Endothelial cell (in vitro differentiated cells): ENCODE results near the gene MMEL1. TPM values are rescaled to one million over a fixed set of nuclear protein-coding genes. Genes with fewer than 3 reads are reported as not detected.
"Not testable (repeated sequence)": the region's sequence is repeated elsewhere in the genome, so short reads cannot be mapped to it uniquely, and the experiment has no call there.

Experiments
- DNase-seq: peaks from one replicate; pipeline ENCODE4 v3.0.0; 2021; ENCODE audit warnings: low spot score
- H3K27ac Mint-ChIP-seq: one replicate; pipeline ENCODE4 v1.8.0; 2021; ENCODE audit warnings: mixed read lengths, inconsistent platforms; ENCODE audit not compliant: unreplicated experiment
- H3K27me3 Mint-ChIP-seq: one replicate; pipeline ENCODE4 v1.8.0; 2021; ENCODE audit warnings: mild to moderate bottlenecking, moderate library complexity, mixed read lengths, inconsistent platforms; ENCODE audit not compliant: unreplicated experiment
- H3K36me3 Mint-ChIP-seq: one replicate; pipeline ENCODE4 v1.8.0; 2021; ENCODE audit warnings: mild to moderate bottlenecking, low read depth, mixed read lengths, inconsistent platforms; ENCODE audit not compliant: unreplicated experiment
- H3K4me1 Mint-ChIP-seq: one replicate; pipeline ENCODE4 v1.8.0; 2021; ENCODE audit warnings: mild to moderate bottlenecking, mixed read lengths, inconsistent platforms; ENCODE audit not compliant: unreplicated experiment
- H3K4me3 Mint-ChIP-seq: one replicate; pipeline ENCODE4 v1.8.0; 2021; ENCODE audit warnings: mild to moderate bottlenecking, mixed read lengths, inconsistent platforms; ENCODE audit not compliant: unreplicated experiment
- H3K9me3 Mint-ChIP-seq: one replicate; pipeline ENCODE4 v1.8.0; 2021; ENCODE audit warnings: mixed read lengths, inconsistent platforms; ENCODE audit not compliant: unreplicated experiment
- CTCF ChIP-seq: fragments of 200-600 bp; sonication (generic); IDR thresholded peaks from one replicate; pipeline ENCODE4 v1.5.0; 2021; ENCODE audit warnings: antibody characterized with exemption; ENCODE audit not compliant: unreplicated experiment
- total RNA-seq: library from RNA; stranded (reverse); fragmentation: NEBNext Ultra II Directional; extraction: Animal tissue kit (Norgen Biotek cat#: 25700); gene quantifications from one replicate; pipeline ENCODE4 v1.2.1, GENCODE V29; 2021; ENCODE audit not compliant: unreplicated experiment

The MMEL1 gene
- total RNA-seq, 1 donor from 2014 or later, result not detected

DNA sequence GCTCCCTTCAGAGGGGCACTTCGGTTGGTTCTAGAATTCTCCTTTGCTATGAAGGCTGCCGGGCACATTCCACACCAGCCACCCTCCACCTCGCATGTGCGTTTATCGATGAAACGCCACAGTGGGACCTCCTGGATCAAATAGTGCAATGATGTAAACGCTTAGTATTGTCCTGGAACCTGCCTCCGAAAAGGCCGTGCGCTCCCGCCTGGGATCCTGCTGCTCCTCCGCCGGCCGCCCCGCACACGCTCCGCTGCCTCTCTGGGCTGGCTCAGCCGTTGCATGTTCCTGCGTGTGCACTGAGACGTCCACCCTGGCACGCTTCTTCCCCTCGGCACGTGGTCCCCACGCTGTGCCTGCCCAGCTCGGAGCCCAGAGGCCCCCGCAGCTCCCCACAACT, 80.6 kb downstream of the MMEL1 start:
- no peak for DNase-seq
- Mint-ChIP-seq H3K4me3 (no peak overlapping the region), H3K27ac (no peak overlapping the region), H3K9me3 (no peaks in the 10 kb centered on the region), H3K27me3 (peaks cover 7% of the 10 kb centered on the region), H3K36me3 (no peaks in the 10 kb centered on the region), H3K4me1 (no peaks in the 10 kb centered on the region)
- no peak for TF ChIP-seq CTCF

DNA sequence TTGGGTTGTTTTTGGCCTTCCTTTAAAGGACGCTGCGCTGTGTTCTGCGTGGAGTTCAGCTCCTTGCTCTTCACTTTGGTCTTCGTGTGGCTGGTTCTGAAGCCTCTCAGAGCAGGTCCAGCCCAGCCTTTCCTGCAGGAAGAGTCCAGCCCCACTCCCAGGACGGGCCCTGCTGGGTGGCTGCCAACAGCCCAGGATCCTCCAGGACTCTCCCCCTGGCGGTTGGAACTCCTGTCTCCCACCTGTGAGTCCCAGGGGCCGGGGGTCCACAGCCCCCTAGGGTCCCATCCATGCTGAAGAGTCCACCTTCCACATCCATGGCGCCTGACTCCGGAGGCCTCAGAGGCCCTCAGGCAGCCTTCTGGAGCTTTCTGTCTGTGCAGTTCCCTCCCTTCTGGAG, 81.3 kb downstream of the MMEL1 start:
- not testable (repeated sequence) for H3K27ac Mint-ChIP-seq, DNase-seq, H3K4me1 Mint-ChIP-seq, H3K4me3 Mint-ChIP-seq, H3K27me3 Mint-ChIP-seq, H3K9me3 Mint-ChIP-seq, H3K36me3 Mint-ChIP-seq

GRCh38 chr1:2550309-2550861, 82.4 kb downstream of the MMEL1 start:
- not testable (repeated sequence) for H3K27me3 Mint-ChIP-seq, H3K9me3 Mint-ChIP-seq, H3K4me3 Mint-ChIP-seq, DNase-seq, H3K27ac Mint-ChIP-seq, H3K36me3 Mint-ChIP-seq, H3K4me1 Mint-ChIP-seq

- not testable (repeated sequence) for H3K4me1 Mint-ChIP-seq, H3K9me3 Mint-ChIP-seq, H3K27ac Mint-ChIP-seq, H3K4me3 Mint-ChIP-seq, DNase-seq, H3K27me3 Mint-ChIP-seq, H3K36me3 Mint-ChIP-seq
Measured at GRCh38 chr1:2549367-2550029, 83.3 kb downstream of the MMEL1 start.

DNA sequence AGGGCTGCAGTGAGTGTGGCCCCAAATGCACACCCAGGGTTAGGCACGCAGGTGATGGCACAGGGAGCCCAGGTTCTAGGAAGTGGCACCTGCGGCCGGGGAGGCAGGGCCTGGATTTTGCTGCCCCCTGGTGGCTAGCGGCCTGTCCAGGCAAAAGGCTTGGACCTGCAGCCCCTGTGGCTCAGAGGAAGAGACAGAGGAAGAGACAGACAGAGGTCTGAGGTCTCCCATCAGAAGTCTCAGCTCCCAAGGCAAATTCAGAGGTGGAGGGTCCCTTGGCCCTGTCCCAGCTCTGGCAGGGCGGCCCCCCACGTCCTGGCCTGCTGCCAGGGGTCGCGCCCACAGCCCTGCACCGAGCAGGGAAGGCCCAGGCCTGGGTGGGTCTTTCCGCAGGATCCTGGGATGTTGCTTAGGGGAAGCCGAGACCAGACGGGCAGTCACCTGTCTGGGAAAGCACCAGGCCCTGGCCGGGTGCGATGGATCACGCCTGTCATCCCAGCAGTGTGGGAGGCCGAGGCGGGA, 84.7 kb downstream of the MMEL1 start:
- Mint-ChIP-seq H3K27me3 (peaks cover 2% of the 10 kb centered on the region), H3K27ac (no peak overlapping the region), H3K9me3 (no peaks in the 10 kb centered on the region), H3K4me3 (no peak overlapping the region), H3K36me3 (no peaks in the 10 kb centered on the region), H3K4me1 (no peaks in the 10 kb centered on the region)
- peak; percentile 84 for DNase-seq
- TF ChIP-seq CTCF, result peak; percentile 82

GRCh38 chr1:2547210-2548067, 85.4 kb downstream of the MMEL1 start:
- H3K36me3 Mint-ChIP-seq, result no peaks in the 10 kb centered on the region
- H3K27ac Mint-ChIP-seq, result no peak overlapping the region
- H3K9me3 Mint-ChIP-seq, result no peaks in the 10 kb centered on the region
- no peak for TF ChIP-seq CTCF
- H3K27me3 Mint-ChIP-seq, result peaks cover 2% of the 10 kb centered on the region
- H3K4me3 Mint-ChIP-seq, result peak overlapping the region; percentile 81
- no peak for DNase-seq
- no peaks in the 10 kb centered on the region for H3K4me1 Mint-ChIP-seq
